Fibroblast of lung (primary cell): ENCODE results near the gene TPO. TPM values are rescaled to one million over a fixed set of nuclear protein-coding genes. Genes with fewer than 3 reads are reported as not detected.

ENCODE experiments used
- DNase-seq, 2 donors: peaks; one replicate each; pipeline versions ENCODE4 v3.0.0 to v3.0.0-alpha.2; 2010; ENCODE audit warnings: low read depth in 2 of 2
- H2AFZ ChIP-seq: 2 replicates; pipeline ENCODE4 v1.5.1; 2012; ENCODE audit warnings: low read length, control low read depth, inconsistent platforms
- H3K27ac ChIP-seq: 2 replicates; pipeline ENCODE4 v1.5.1; 2011; ENCODE audit warnings: low read length, control low read depth; ENCODE audit not compliant: insufficient read depth
- H3K27me3 ChIP-seq: 2 replicates; pipeline ENCODE4 v1.5.1; 2011; ENCODE audit warnings: mild to moderate bottlenecking, low read length; ENCODE audit not compliant: control insufficient read depth, insufficient read depth
- H3K36me3 ChIP-seq: 2 replicates; pipeline ENCODE4 v1.5.1; 2011; ENCODE audit warnings: low read length; ENCODE audit not compliant: control insufficient read depth, insufficient read depth
- H3K4me1 ChIP-seq: 2 replicates; pipeline ENCODE4 v1.5.1; 2011; ENCODE audit warnings: low read length; ENCODE audit not compliant: control insufficient read depth, insufficient read depth; ENCODE audit errors: extremely low read depth
- H3K4me2 ChIP-seq: 2 replicates; pipeline ENCODE4 v1.5.1; 2011; ENCODE audit warnings: low read length, control low read depth; ENCODE audit not compliant: insufficient read depth; ENCODE audit errors: extremely low read depth
- H3K4me3 ChIP-seq, 4 experiments: fragments of 200-600 bp in 1 of 4; sonication (generic) in 1 of 4; replicated peaks in 1 of 4; 2 replicates each; pipeline ENCODE4 v1.5.1; 2011 to 2016; ENCODE audit warnings: low read length in 4 of 4, low read depth in 3 of 4, mild to moderate bottlenecking in 3 of 4, control low read depth in 2 of 4, inconsistent platforms in 1 of 4, mixed read lengths in 1 of 4; ENCODE audit not compliant: insufficient read depth in 1 of 4; ENCODE audit errors: control extremely low read depth in 1 of 4
- H3K79me2 ChIP-seq: 2 replicates; pipeline ENCODE4 v1.5.1; 2012; ENCODE audit warnings: mild to moderate bottlenecking, low read length, inconsistent platforms; ENCODE audit not compliant: control insufficient read depth, insufficient read depth
- H3K9ac ChIP-seq: 2 replicates; pipeline ENCODE4 v1.5.1; 2011; ENCODE audit warnings: mild to moderate bottlenecking, low read length, control low read depth; ENCODE audit not compliant: insufficient read depth
- H3K9me3 ChIP-seq: 2 replicates; pipeline ENCODE4 v1.5.1; 2012; ENCODE audit warnings: low read depth, low read length; ENCODE audit not compliant: control insufficient read depth, insufficient read depth
- H4K20me1 ChIP-seq: 2 replicates; pipeline ENCODE4 v1.5.1; 2011; ENCODE audit warnings: low read length; ENCODE audit not compliant: control insufficient read depth, insufficient read depth; ENCODE audit errors: extremely low read depth
- EZH2 ChIP-seq: IDR thresholded peaks from 2 replicates; pipeline ENCODE4 v1.5.1; 2012; ENCODE audit warnings: low read length, control low read depth, mild to moderate bottlenecking; ENCODE audit errors: missing control alignments
- polyA plus RNA-seq, 2 donors: library from polyadenylated mRNA; depleted of rRNA in 1 of 2; stranded (reverse) in 1 of 2; unstranded in 1 of 2; fragments of >200 nt; gene quantifications; 2 replicates each; pipeline ENCODE4 v1.2.1, GENCODE V29; 2011 to 2012; ENCODE audit warnings: missing spikeins in 1 of 2
- total RNA-seq: library from RNA; depleted of rRNA; stranded (reverse); fragments of >200 nt; gene quantifications from 2 replicates; pipeline ENCODE4 v1.2.1, GENCODE V29; 2014
- TF ChIP-seq, protein P1 (sequence below), 2 donors: IDR thresholded peaks in 1 of 2; conservative IDR thresholded peaks in 1 of 2; 1 replicate in 1 of 2; 2 replicates in 1 of 2; pipeline ENCODE4 v1.5.1; 2011 to 2012; ENCODE audit warnings: low read length in 2 of 2, control low read depth in 1 of 2, inconsistent platforms in 1 of 2, low read depth in 1 of 2, mild to moderate bottlenecking in 1 of 2

The TPO gene
- total and polyA plus RNA-seq, 2 donors (not counting 1 experiment from before 2014, with no cell fraction given), result not detected

DNA sequence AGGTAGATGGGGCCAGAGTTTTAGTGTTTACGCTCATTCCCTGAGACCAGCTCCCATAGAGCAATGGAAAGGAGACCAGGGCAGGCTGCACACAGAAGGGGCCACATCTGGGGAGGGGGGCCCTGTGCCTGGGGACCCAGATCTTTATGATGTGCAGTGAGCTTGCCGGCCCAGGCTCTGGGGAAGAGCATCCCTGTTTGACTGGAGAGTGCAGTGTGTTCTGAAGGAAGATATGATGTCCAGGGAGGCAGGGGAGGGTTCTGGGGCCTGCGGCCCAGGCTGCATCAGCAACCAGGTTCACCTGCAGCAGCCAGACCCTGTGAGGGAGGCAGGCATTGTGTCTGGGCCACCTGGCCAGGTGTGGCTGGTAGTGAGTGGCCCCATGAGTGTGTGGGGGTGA lies 13.8 kb downstream of the TPO start:
- Histone ChIP-seq H2AFZ (no peak overlapping the region), H3K27me3 (no peaks in the 10 kb centered on the region), H3K4me2 (no peak overlapping the region), H3K4me3 (no peak overlapping the region), H3K36me3 (no peaks in the 10 kb centered on the region), H3K9me3 (no peaks in the 10 kb centered on the region), H3K27ac (no peak overlapping the region), H3K9ac (no peak overlapping the region), H3K4me1 (no peaks in the 10 kb centered on the region), H4K20me1 (no peaks in the 10 kb centered on the region), H3K79me2 (no peaks in the 10 kb centered on the region)
- no peak for DNase-seq
- TF ChIP-seq, protein P1, sequence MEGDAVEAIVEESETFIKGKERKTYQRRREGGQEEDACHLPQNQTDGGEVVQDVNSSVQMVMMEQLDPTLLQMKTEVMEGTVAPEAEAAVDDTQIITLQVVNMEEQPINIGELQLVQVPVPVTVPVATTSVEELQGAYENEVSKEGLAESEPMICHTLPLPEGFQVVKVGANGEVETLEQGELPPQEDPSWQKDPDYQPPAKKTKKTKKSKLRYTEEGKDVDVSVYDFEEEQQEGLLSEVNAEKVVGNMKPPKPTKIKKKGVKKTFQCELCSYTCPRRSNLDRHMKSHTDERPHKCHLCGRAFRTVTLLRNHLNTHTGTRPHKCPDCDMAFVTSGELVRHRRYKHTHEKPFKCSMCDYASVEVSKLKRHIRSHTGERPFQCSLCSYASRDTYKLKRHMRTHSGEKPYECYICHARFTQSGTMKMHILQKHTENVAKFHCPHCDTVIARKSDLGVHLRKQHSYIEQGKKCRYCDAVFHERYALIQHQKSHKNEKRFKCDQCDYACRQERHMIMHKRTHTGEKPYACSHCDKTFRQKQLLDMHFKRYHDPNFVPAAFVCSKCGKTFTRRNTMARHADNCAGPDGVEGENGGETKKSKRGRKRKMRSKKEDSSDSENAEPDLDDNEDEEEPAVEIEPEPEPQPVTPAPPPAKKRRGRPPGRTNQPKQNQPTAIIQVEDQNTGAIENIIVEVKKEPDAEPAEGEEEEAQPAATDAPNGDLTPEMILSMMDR (conservative IDR thresholded peaks at IDR 0.05 in 1 of 2, IDR thresholded peaks at IDR 0.05 in 1 of 2; ENCODE audit: low read depth in 1 of 2, low read length in 2 of 2), result no peak
- no peak for TF ChIP-seq EZH2

DNA sequence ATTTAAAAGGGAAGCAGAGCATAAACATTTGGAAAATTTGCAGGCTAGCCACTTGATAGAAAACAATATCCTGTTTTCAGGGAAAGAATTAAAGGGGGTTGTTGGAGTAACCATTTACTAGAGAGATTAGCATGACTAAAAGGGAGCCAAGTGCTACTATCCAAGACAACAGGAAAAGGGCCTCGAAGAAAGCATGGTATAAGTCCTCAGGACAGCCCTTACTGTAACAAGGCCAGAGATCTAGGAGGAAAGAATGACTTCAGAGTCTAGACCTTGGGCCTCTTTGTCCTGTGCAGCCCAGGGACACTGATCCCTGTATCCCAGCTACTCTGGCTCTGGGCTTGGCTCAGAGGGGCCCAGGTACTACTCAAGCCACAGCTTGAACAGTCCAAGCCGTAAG lies 16.6 kb downstream of the TPO start:
- H4K20me1 ChIP-seq, result no peaks in the 10 kb centered on the region
- H3K4me2 ChIP-seq, result no peak overlapping the region
- H3K27ac ChIP-seq, result no peak overlapping the region
- H3K4me3 ChIP-seq, result no peak overlapping the region
- TF ChIP-seq, protein P1 (conservative IDR thresholded peaks at IDR 0.05 in 1 of 2, IDR thresholded peaks at IDR 0.05 in 1 of 2; ENCODE audit: low read depth in 1 of 2, low read length in 2 of 2), result no peak
- TF ChIP-seq EZH2, result no peak
- H3K4me1 ChIP-seq, result no peaks in the 10 kb centered on the region
- H3K27me3 ChIP-seq, result no peaks in the 10 kb centered on the region
- no peaks in the 10 kb centered on the region for H3K79me2 ChIP-seq
- DNase-seq, result no peak
- no peaks in the 10 kb centered on the region for H3K9me3 ChIP-seq
- H2AFZ ChIP-seq, result no peak overlapping the region
- H3K9ac ChIP-seq, result no peak overlapping the region
- H3K36me3 ChIP-seq, result no peaks in the 10 kb centered on the region

DNA sequence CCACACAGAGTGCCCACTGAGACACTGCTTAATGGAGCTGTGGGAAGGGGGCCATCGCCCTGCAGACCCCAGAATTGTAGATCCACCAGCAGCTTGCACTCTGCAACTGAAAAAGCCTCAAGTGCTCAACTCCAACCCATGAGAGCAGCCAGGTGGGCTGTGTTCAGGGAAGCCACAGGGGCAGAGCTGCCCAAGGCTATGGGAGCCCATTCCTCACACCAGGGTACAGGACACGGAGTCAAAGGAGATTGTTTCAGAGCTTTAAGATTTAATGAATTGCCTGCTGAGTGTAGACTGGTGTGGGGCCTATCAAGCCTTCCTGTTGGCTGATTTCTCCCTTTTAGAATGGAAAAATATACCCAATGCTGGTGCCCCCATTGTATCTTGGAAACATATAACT lies 17.2 kb downstream of the TPO start:
- H3K9me3 ChIP-seq, result no peaks in the 10 kb centered on the region
- no peak for TF ChIP-seq EZH2
- TF ChIP-seq, protein P1 (conservative IDR thresholded peaks at IDR 0.05 in 1 of 2, IDR thresholded peaks at IDR 0.05 in 1 of 2; ENCODE audit: low read depth in 1 of 2, low read length in 2 of 2), result no peak
- no peaks in the 10 kb centered on the region for H3K36me3 ChIP-seq
- no peak overlapping the region for H3K27ac ChIP-seq
- H4K20me1 ChIP-seq, result no peaks in the 10 kb centered on the region
- DNase-seq, result no peak
- H3K4me1 ChIP-seq, result no peaks in the 10 kb centered on the region
- no peaks in the 10 kb centered on the region for H3K79me2 ChIP-seq
- H3K4me2 ChIP-seq, result no peak overlapping the region
- H2AFZ ChIP-seq, result no peak overlapping the region
- no peak overlapping the region for H3K4me3 ChIP-seq
- no peaks in the 10 kb centered on the region for H3K27me3 ChIP-seq
- H3K9ac ChIP-seq, result no peak overlapping the region
